ENCODE results near the gene PAX5. TPM values are rescaled to one million over a fixed set of nuclear protein-coding genes. Genes with fewer than 3 reads are reported as not detected.

Gene PAX5
- total RNA-seq, 4 donors from 2014 or later = 0.55 TPM; not detected in 3

- TF ChIP-seq CTCF (IDR thresholded peaks at IDR 0.05) (no peak), POLR2A (IDR thresholded peaks at IDR 0.05) (no peak)
- Histone ChIP-seq H3K27me3 (no peaks in the 10 kb centered on the region), H3K36me3 (no peaks in the 10 kb centered on the region), H3K27ac (no peak overlapping the region), H3K4me3 (no peak overlapping the region), H3K4me1 (no peaks in the 10 kb centered on the region), H3K9me3 (no peaks in the 10 kb centered on the region)
- no peak for DNase-seq
- intact Hi-C loops (cut with DNase I; ENCODE audit: low total_unique reads) = no loop called here
Measured at GRCh38 chr9:36853233-36853632, 180.8 kb downstream of the PAX5 start.

- DNase-seq = no peak
- Histone ChIP-seq H3K4me1 (no peaks in the 10 kb centered on the region), H3K27ac (no peak overlapping the region), H3K27me3 (no peaks in the 10 kb centered on the region), H3K9me3 (no peaks in the 10 kb centered on the region), H3K36me3 (no peaks in the 10 kb centered on the region), H3K4me3 (no peak overlapping the region)
- intact Hi-C loops (cut with DNase I; ENCODE audit: low total_unique reads) = no loop called here
- TF ChIP-seq CTCF (IDR thresholded peaks at IDR 0.05) = no peak
- TF ChIP-seq POLR2A (IDR thresholded peaks at IDR 0.05) = no peak
Measured at GRCh38 chr9:36849943-36850342, 184.1 kb downstream of the PAX5 start.

- H3K27ac ChIP-seq = no peak overlapping the region
- intact Hi-C loops (cut with DNase I; ENCODE audit: low total_unique reads) = no loop called here
- no peaks in the 10 kb centered on the region for H3K4me1 ChIP-seq
- no peaks in the 10 kb centered on the region for H3K9me3 ChIP-seq
- no peaks in the 10 kb centered on the region for H3K27me3 ChIP-seq
- H3K36me3 ChIP-seq = no peaks in the 10 kb centered on the region
- TF ChIP-seq CTCF (IDR thresholded peaks at IDR 0.05) (no peak), POLR2A (IDR thresholded peaks at IDR 0.05) (no peak)
- DNase-seq = no peak
- no peak overlapping the region for H3K4me3 ChIP-seq
Measured at GRCh38 chr9:36848946-36849345, 185.1 kb downstream of the PAX5 start.

GRCh38 chr9:36847781-36848673 is 186.0 kb downstream of the PAX5 start:
- Histone ChIP-seq H3K9me3 (no peaks in the 10 kb centered on the region), H3K27me3 (no peaks in the 10 kb centered on the region), H3K27ac (no peak overlapping the region), H3K4me1 (no peaks in the 10 kb centered on the region), H3K4me3 (no peak overlapping the region), H3K36me3 (no peaks in the 10 kb centered on the region)
- DNase-seq = no peak
- intact Hi-C loops (cut with DNase I; ENCODE audit: low total_unique reads) = no loop called here
- TF ChIP-seq CTCF (IDR thresholded peaks at IDR 0.05) (no peak), POLR2A (IDR thresholded peaks at IDR 0.05) (no peak)

GRCh38 chr9:36846621-36847020 is 187.4 kb downstream of the PAX5 start:
- H3K4me1 ChIP-seq = no peaks in the 10 kb centered on the region
- H3K4me3 ChIP-seq = no peak overlapping the region
- no peaks in the 10 kb centered on the region for H3K36me3 ChIP-seq
- H3K27me3 ChIP-seq = no peaks in the 10 kb centered on the region
- no peak overlapping the region for H3K27ac ChIP-seq
- intact Hi-C loops (cut with DNase I; ENCODE audit: low total_unique reads) = no loop called here
- TF ChIP-seq CTCF (IDR thresholded peaks at IDR 0.05) (no peak), POLR2A (IDR thresholded peaks at IDR 0.05) (no peak)
- no peak for DNase-seq
- H3K9me3 ChIP-seq = no peaks in the 10 kb centered on the region

Data from uterus (tissue), 4 donors.